Activated CD8-positive, alpha-beta T cell treated with anti-CD3 and anti-CD28 coated beads, Interleukin-2, amount 10 ng/mL, durations not matched to agents 7 days and 5 days (primary cell): ENCODE measurements around the gene BOD1L2. TPM values are rescaled to one million over a fixed set of nuclear protein-coding genes. Genes with fewer than 3 reads are reported as not detected.

Experiments used
- ATAC-seq: fragments of 150-1000 bp; cut with Tn5 transposase; one replicate; pipeline ENCODE4 v1.10.0; 2021; ENCODE audit warnings: moderate library complexity
- CTCF ChIA-PET: fragments of 350-600 bp; sonication (Branson Sonifier 250); formaldehyde crosslinking; loops from one replicate; lab custom pipeline; 2021; ENCODE audit warnings: antibody characterized with exemption; lab: Charles Lee
- POLR2A ChIA-PET: fragments of 350-600 bp; sonication (Branson Sonifier 250); formaldehyde crosslinking; loops from one replicate; lab custom pipeline; 2021; ENCODE audit warnings: antibody characterized with exemption; lab: Charles Lee
- DNase-seq: peaks from one replicate; pipeline ENCODE4 v3.0.0-alpha.2; 2020
- H3K27ac Mint-ChIP-seq: one replicate; pipeline ENCODE4 v1.8.0; 2021; ENCODE audit warnings: mild to moderate bottlenecking, mixed read lengths
- H3K27me3 Mint-ChIP-seq: one replicate; pipeline ENCODE4 v1.8.0; 2021; ENCODE audit warnings: low read depth, mixed read lengths
- H3K36me3 Mint-ChIP-seq: one replicate; pipeline ENCODE4 v1.8.0; 2021; ENCODE audit warnings: low read depth, mixed read lengths
- H3K4me1 Mint-ChIP-seq: one replicate; pipeline ENCODE4 v1.8.0; 2021; ENCODE audit warnings: low read depth, mixed read lengths
- H3K4me3 Mint-ChIP-seq: one replicate; pipeline ENCODE4 v1.8.0; 2021; ENCODE audit warnings: mild to moderate bottlenecking, mixed read lengths
- H3K9me3 Mint-ChIP-seq: one replicate; pipeline ENCODE4 v1.8.0; 2022; ENCODE audit warnings: mixed read lengths; ENCODE audit not compliant: insufficient read depth
- total RNA-seq, 2 experiments: library from RNA; stranded (reverse); gene quantifications; one replicate each; pipeline ENCODE4 v1.2.3, GENCODE V29; 2021

Gene BOD1L2
- not detected for total RNA-seq

GRCh38 chr18:57146956-57147636 lies at the start of gene BOD1L2:
BOD1L2 (plus strand) TSS chr18:57147087; CDS start chr18:57147313, 226 bp downstream.
- CTCF ChIA-PET: no interaction called here
- H3K9me3 Mint-ChIP-seq: no peaks in the 10 kb centered on the region
- POLR2A ChIA-PET: no interaction called here

GRCh38 chr18:57107140-57107832 lies 39.6 kb upstream of the BOD1L2 start:
- DNase-seq (peak; percentile 24), ATAC-seq (no peak)
- ChIA-PET CTCF (no interaction called here), POLR2A (no interaction called here)
- H3K36me3 Mint-ChIP-seq: no peaks in the 10 kb centered on the region
- peaks cover 4% of the 10 kb centered on the region for H3K4me1 Mint-ChIP-seq
- peaks cover 3% of the 10 kb centered on the region for H3K27me3 Mint-ChIP-seq
- no peaks in the 10 kb centered on the region for H3K9me3 Mint-ChIP-seq
- H3K4me3 Mint-ChIP-seq: no peak overlapping the region
- H3K27ac Mint-ChIP-seq: no peak overlapping the region

More at GRCh38 chr18:57146956-57147636, at the start of gene BOD1L2:
- Mint-ChIP-seq H3K36me3 (no peaks in the 10 kb centered on the region), H3K27me3 (peaks cover 24% of the 10 kb centered on the region), H3K27ac (no peak within 1 kb of the TSS), H3K4me3 (no peak within 1 kb of the TSS), H3K4me1 (no peaks in the 10 kb centered on the region)
- no peak for DNase-seq
- no peak for ATAC-seq

GRCh38 chr18:57110290-57110689 lies 36.6 kb upstream of the BOD1L2 start:
- DNase-seq (no peak), ATAC-seq (no peak)
- H3K27me3 Mint-ChIP-seq: no peaks in the 10 kb centered on the region
- H3K4me3 Mint-ChIP-seq: no peak overlapping the region
- H3K4me1 Mint-ChIP-seq: peaks cover 4% of the 10 kb centered on the region
- no peaks in the 10 kb centered on the region for H3K9me3 Mint-ChIP-seq
- H3K27ac Mint-ChIP-seq: no peak overlapping the region
- ChIA-PET POLR2A (no interaction called here), CTCF (no interaction called here)
- H3K36me3 Mint-ChIP-seq: no peaks in the 10 kb centered on the region

GRCh38 chr18:57113799-57114420 lies 33.0 kb upstream of the BOD1L2 start:
- H3K36me3 Mint-ChIP-seq: no peaks in the 10 kb centered on the region
- DNase-seq: no peak
- no peak for ATAC-seq
- H3K4me1 Mint-ChIP-seq: no peaks in the 10 kb centered on the region
- H3K9me3 Mint-ChIP-seq: no peaks in the 10 kb centered on the region
- H3K27ac Mint-ChIP-seq: no peak overlapping the region
- no peak overlapping the region for H3K4me3 Mint-ChIP-seq
- H3K27me3 Mint-ChIP-seq: no peaks in the 10 kb centered on the region
- ChIA-PET POLR2A (no interaction called here), CTCF (no interaction called here)

- DNase-seq (no peak), ATAC-seq (no peak)
- Mint-ChIP-seq H3K9me3 (no peaks in the 10 kb centered on the region), H3K27me3 (peaks cover 7% of the 10 kb centered on the region), H3K36me3 (no peaks in the 10 kb centered on the region), H3K27ac (no peak overlapping the region), H3K4me3 (no peak overlapping the region), H3K4me1 (no peaks in the 10 kb centered on the region)
- POLR2A ChIA-PET: no interaction called here
- CTCF ChIA-PET: no interaction called here
Observed at GRCh38 chr18:57116598-57117132, 30.2 kb upstream of the BOD1L2 start.

DNA sequence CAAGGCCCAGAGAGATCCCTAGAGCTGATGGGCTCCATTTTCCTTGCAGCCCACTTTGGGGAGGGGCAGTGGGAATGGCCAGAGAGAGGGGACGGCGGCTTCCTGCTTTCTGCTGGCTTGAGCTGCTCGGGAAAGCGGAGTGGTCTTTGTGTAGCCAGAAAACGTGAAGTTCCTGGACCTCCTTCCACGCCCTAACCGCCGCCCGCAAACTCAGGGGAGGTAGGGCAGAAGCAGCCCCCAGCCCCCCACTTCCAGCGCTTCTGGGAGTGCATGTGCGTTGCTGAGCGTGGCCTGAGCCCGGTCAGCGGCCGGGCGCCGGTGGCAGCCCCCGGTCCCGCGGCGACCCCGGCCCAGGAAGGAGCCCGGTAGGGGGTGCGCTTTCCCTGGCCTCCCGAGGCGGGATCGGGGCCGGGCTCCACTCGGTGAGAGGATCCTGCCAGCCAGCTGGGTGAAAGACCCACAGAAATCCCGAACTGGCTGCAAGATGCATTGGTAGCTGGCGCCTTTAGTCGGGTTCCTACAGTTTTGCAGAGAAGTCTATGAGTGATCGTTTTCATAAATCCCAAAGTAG lies 25.3 kb upstream of the BOD1L2 start:
- Mint-ChIP-seq H3K27me3 (peaks cover 27% of the 10 kb centered on the region), H3K27ac (no peak overlapping the region), H3K4me1 (no peaks in the 10 kb centered on the region), H3K4me3 (no peak overlapping the region), H3K36me3 (no peaks in the 10 kb centered on the region), H3K9me3 (no peaks in the 10 kb centered on the region)
- no peak for ATAC-seq
- DNase-seq: no peak
- ChIA-PET POLR2A (no interaction called here), CTCF (no interaction called here)

- no peaks in the 10 kb centered on the region for H3K36me3 Mint-ChIP-seq
- ChIA-PET CTCF (no interaction called here), POLR2A (no interaction called here)
- no peak overlapping the region for H3K27ac Mint-ChIP-seq
- H3K9me3 Mint-ChIP-seq: no peaks in the 10 kb centered on the region
- no peaks in the 10 kb centered on the region for H3K4me1 Mint-ChIP-seq
- no peak overlapping the region for H3K4me3 Mint-ChIP-seq
- DNase-seq (no peak), ATAC-seq (no peak)
- peaks cover 33% of the 10 kb centered on the region for H3K27me3 Mint-ChIP-seq
Observed at GRCh38 chr18:57122936-57123510, 23.9 kb upstream of the BOD1L2 start.

GRCh38 chr18:57125627-57126026 lies 21.3 kb upstream of the BOD1L2 start:
- H3K36me3 Mint-ChIP-seq: no peaks in the 10 kb centered on the region
- H3K4me1 Mint-ChIP-seq: no peaks in the 10 kb centered on the region
- ATAC-seq: no peak
- peaks cover 44% of the 10 kb centered on the region for H3K27me3 Mint-ChIP-seq
- no peak overlapping the region for H3K27ac Mint-ChIP-seq
- ChIA-PET CTCF (no interaction called here), POLR2A (no interaction called here)
- no peak for DNase-seq
- H3K4me3 Mint-ChIP-seq: no peak overlapping the region
- no peaks in the 10 kb centered on the region for H3K9me3 Mint-ChIP-seq

- ChIA-PET CTCF (no interaction called here), POLR2A (no interaction called here)
- Mint-ChIP-seq H3K27me3 (peaks cover 30% of the 10 kb centered on the region), H3K4me1 (no peaks in the 10 kb centered on the region), H3K9me3 (no peaks in the 10 kb centered on the region), H3K27ac (no peak overlapping the region), H3K4me3 (no peak overlapping the region), H3K36me3 (no peaks in the 10 kb centered on the region)
- DNase-seq: no peak
- ATAC-seq: no peak
Observed at GRCh38 chr18:57128220-57128932, 18.5 kb upstream of the BOD1L2 start.

- Mint-ChIP-seq H3K27ac (no peak overlapping the region), H3K27me3 (peaks cover 27% of the 10 kb centered on the region), H3K9me3 (no peaks in the 10 kb centered on the region), H3K4me3 (no peak overlapping the region), H3K4me1 (no peaks in the 10 kb centered on the region), H3K36me3 (no peaks in the 10 kb centered on the region)
- ChIA-PET POLR2A (no interaction called here), CTCF (no interaction called here)
- DNase-seq (no peak), ATAC-seq (no peak)
Observed at GRCh38 chr18:57131101-57131500, 15.8 kb upstream of the BOD1L2 start.

DNA sequence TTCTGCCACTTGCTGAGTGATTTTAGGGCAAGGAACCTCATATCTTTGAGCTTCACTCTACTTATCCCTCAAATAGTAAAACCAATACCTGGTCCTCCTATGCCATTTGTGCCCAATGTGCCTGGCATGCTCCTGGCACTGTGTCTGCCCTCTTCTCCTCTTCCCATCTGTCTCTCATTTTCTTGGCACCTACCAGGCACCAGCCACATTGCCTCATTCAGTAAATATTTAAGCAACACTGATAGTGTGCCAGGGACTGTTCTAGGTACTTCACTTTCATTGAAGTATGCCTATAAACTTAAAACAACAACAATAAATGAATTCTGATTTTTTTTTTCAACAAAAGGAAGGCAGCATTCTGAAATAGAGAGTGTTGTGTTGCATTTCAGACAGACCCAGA lies 15.1 kb upstream of the BOD1L2 start:
- Mint-ChIP-seq H3K27ac (no peak overlapping the region), H3K9me3 (no peaks in the 10 kb centered on the region), H3K4me1 (no peaks in the 10 kb centered on the region), H3K27me3 (peaks cover 25% of the 10 kb centered on the region), H3K4me3 (no peak overlapping the region), H3K36me3 (no peaks in the 10 kb centered on the region)
- ATAC-seq (no peak), DNase-seq (no peak)
- ChIA-PET POLR2A (no interaction called here), CTCF (no interaction called here)
